Breast epithelium (tissue), 3 donors: ENCODE measurements around the gene TGIF2.

Experiments used
- POLR2AphosphoS5 ChIP-seq, 3 donors: sonication (generic); formaldehyde crosslinking; IDR thresholded peaks; one replicate each; pipeline ENCODE4 v1.6.1; 2017; ENCODE audit warnings: antibody characterized with exemption in 3 of 3
- TF ChIP-seq, protein P1 (sequence below), 3 donors: fragments of 450-650 bp; IDR thresholded peaks; one replicate each; pipeline ENCODE4 v1.5.1; 2016 to 2017; ENCODE audit warnings: antibody characterized with exemption in 3 of 3, mild to moderate bottlenecking in 3 of 3, moderate library complexity in 3 of 3

DNA sequence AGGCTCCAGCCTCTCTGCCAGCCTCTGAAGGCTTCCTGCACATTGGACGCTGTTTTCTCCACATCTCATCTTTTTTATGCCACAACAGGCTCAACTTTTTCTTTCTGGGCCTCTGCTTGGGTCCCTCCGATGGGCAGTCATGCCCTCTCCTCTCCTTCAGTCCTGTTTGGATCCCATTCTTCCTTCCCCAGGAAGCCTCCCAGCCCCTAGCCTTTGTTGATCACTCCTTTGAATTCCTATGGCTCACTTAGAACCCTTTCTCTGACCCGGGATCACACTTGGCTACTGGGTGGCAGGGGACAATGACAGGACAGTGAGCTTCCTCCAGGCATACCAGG is 68.1 kb downstream of the TGIF2 start:
- TF ChIP-seq, protein P1, sequence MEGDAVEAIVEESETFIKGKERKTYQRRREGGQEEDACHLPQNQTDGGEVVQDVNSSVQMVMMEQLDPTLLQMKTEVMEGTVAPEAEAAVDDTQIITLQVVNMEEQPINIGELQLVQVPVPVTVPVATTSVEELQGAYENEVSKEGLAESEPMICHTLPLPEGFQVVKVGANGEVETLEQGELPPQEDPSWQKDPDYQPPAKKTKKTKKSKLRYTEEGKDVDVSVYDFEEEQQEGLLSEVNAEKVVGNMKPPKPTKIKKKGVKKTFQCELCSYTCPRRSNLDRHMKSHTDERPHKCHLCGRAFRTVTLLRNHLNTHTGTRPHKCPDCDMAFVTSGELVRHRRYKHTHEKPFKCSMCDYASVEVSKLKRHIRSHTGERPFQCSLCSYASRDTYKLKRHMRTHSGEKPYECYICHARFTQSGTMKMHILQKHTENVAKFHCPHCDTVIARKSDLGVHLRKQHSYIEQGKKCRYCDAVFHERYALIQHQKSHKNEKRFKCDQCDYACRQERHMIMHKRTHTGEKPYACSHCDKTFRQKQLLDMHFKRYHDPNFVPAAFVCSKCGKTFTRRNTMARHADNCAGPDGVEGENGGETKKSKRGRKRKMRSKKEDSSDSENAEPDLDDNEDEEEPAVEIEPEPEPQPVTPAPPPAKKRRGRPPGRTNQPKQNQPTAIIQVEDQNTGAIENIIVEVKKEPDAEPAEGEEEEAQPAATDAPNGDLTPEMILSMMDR (IDR thresholded peaks at IDR 0.05), result no peak
- no peak for TF ChIP-seq POLR2AphosphoS5 (IDR thresholded peaks at IDR 0.05)
